GM12878 (cell line): ENCODE results near the gene COL9A1. TPM values are rescaled to one million over a fixed set of nuclear protein-coding genes. Genes with fewer than 3 reads are reported as not detected.

Source experiments
- ATAC-seq: fragments of 200-7000 bp; cut with Tn5 transposase; 3 replicates; pipeline ENCODE4 v1.9.1; 2020; ENCODE audit warnings: mild to moderate bottlenecking, moderate library complexity
- BruUV-seq: library from RNA; stranded (reverse); fragments of 400-500 nt; replicated peaks from 2 replicates; lab custom pipeline; 2021; lab: Mats Ljungman, UMichigan
- CTCF ChIA-PET: fragments of 300-600 bp; sonication (Branson Sonifier 250); formaldehyde crosslinking; extraction: SDS; loops from one replicate; lab custom pipeline; 2021; ENCODE audit warnings: inconsistent platforms; lab: Yijun Ruan, JAX
- POLR2A ChIA-PET: fragments of 350-600 bp; formaldehyde crosslinking; extraction: SDS; loops from one replicate; lab custom pipeline; 2021; ENCODE audit warnings: inconsistent platforms; lab: Charles Lee
- RAD21 ChIA-PET: fragments of 300-600 bp; sonication (Branson Sonifier 250); formaldehyde crosslinking; loops from one replicate; lab custom pipeline; 2023; ENCODE audit warnings: antibody characterized with exemption; ENCODE audit not compliant: unreplicated experiment; lab: Charles Lee
- SMC1A ChIA-PET: fragments of 300-600 bp; sonication (Branson Sonifier 250); formaldehyde crosslinking; loops from one replicate; lab custom pipeline; 2023; ENCODE audit not compliant: unreplicated experiment, uncharacterized antibody; lab: Charles Lee
- DNase-seq: peaks from one replicate; pipeline ENCODE4 v3.0.0-alpha.2; 2011; ENCODE audit warnings: low read depth, low spot score
- FAIRE-seq: peaks from 3 replicates; lab custom pipeline; 2011; peaks lifted over from hg19 to GRCh38; lab: Jason Lieb, UNC
- H2AFZ ChIP-seq: 2 replicates; pipeline ENCODE4 v1.6.0; 2011; ENCODE audit warnings: low read depth, low read length, control low read depth; ENCODE audit not compliant: control insufficient read depth
- H3K27ac ChIP-seq: 2 replicates; pipeline ENCODE4 v1.5.1; 2011; ENCODE audit warnings: control low read depth; ENCODE audit not compliant: control insufficient read depth, insufficient read depth
- H3K27me3 ChIP-seq, 2 experiments: replicated peaks in 1 of 2; 2 replicates each; pipeline versions ENCODE4 v1.6.0 to v1.6.1; 2011; ENCODE audit warnings: low read length in 1 of 2; ENCODE audit not compliant: control insufficient read depth in 2 of 2, insufficient read depth in 2 of 2
- H3K36me3 ChIP-seq, 2 experiments: 2 replicates each; pipeline ENCODE4 v1.5.1; 2011; ENCODE audit warnings: low read length in 1 of 2; ENCODE audit not compliant: control insufficient read depth in 2 of 2, insufficient read depth in 2 of 2
- H3K4me1 ChIP-seq: 2 replicates; pipeline ENCODE4 v1.6.1; 2011; ENCODE audit warnings: mild to moderate bottlenecking, low read length, moderate library complexity, mixed read lengths; ENCODE audit not compliant: control insufficient read depth, insufficient read depth
- H3K4me2 ChIP-seq: 2 replicates; pipeline ENCODE4 v1.6.0; 2011; ENCODE audit warnings: control low read depth; ENCODE audit not compliant: control insufficient read depth, insufficient read depth
- H3K4me3 ChIP-seq: fragments of 200-600 bp; sonication (generic); 2 replicates; pipeline ENCODE4 v1.5.1; 2016
- H3K79me2 ChIP-seq: 2 replicates; pipeline ENCODE4 v1.6.0; 2011; ENCODE audit warnings: low read length; ENCODE audit not compliant: control insufficient read depth, insufficient read depth
- H3K9ac ChIP-seq: 2 replicates; pipeline ENCODE4 v1.8.0; 2011; ENCODE audit warnings: low read length, control low read depth, mixed read lengths; ENCODE audit not compliant: control insufficient read depth, insufficient read depth
- H3K9me3 ChIP-seq: replicated peaks from 3 replicates; pipeline ENCODE4 v1.5.1; 2011; ENCODE audit warnings: mild to moderate bottlenecking, low read length; ENCODE audit not compliant: control insufficient read depth, insufficient read depth
- H4K20me1 ChIP-seq: 2 replicates; pipeline ENCODE4 v1.6.0; 2011; ENCODE audit not compliant: control insufficient read depth, insufficient read depth
- CBX3 ChIP-seq: fragments of 200-600 bp; sonication (generic); IDR thresholded peaks from 2 replicates; pipeline ENCODE4 v1.6.1; 2016; ENCODE audit warnings: low read depth, borderline replicate concordance
- E2F8 ChIP-seq: fragments of 450-650 bp; IDR thresholded peaks from 2 replicates; pipeline ENCODE4 v1.6.1; 2018; ENCODE audit warnings: mild to moderate bottlenecking, low read depth, moderate library complexity; ENCODE audit not compliant: partially characterized antibody
- ELK1 ChIP-seq: IDR thresholded peaks from 2 replicates; pipeline ENCODE4 v1.6.1; 2012; ENCODE audit warnings: low read depth, low read length, improper control_type of control experiment
- ESRRA ChIP-seq: IDR thresholded peaks from 2 replicates; pipeline ENCODE4 v1.6.1; 2012; ENCODE audit warnings: mild to moderate bottlenecking, low read length, improper control_type of control experiment
- FOXM1 ChIP-seq: IDR thresholded peaks from 2 replicates; pipeline ENCODE4 v1.6.1; 2012; ENCODE audit warnings: low read depth, mild to moderate bottlenecking, inconsistent platforms, low read length, moderate library complexity
- NKRF ChIP-seq: fragments of 450-650 bp; conservative IDR thresholded peaks from 2 replicates; pipeline ENCODE4 v1.6.1; 2017; ENCODE audit warnings: mild to moderate bottlenecking, moderate library complexity
- SREBF2 ChIP-seq: IDR thresholded peaks from 2 replicates; pipeline ENCODE4 v1.6.1; 2012; ENCODE audit warnings: mild to moderate bottlenecking, low read length
- USF1 ChIP-seq: IDR thresholded peaks from 2 replicates; pipeline ENCODE4 v1.6.1; 2011; ENCODE audit warnings: borderline replicate concordance, low read depth, mild to moderate bottlenecking, moderate library complexity, mixed read lengths, low read length; ENCODE audit not compliant: insufficient read depth; ENCODE audit errors: extremely low read length
- ZBED1 ChIP-seq: IDR thresholded peaks from 2 replicates; pipeline ENCODE4 v1.6.1; 2016; ENCODE audit warnings: borderline replicate concordance
- ZNF687 ChIP-seq: fragments of 450-650 bp; IDR thresholded peaks from 2 replicates; pipeline ENCODE4 v1.6.1; 2017; ENCODE audit warnings: mild to moderate bottlenecking, moderate library complexity
- WGBS: methylation state at CpG from one replicate; pipeline ENCODE4 v1.1.6; 2016; ENCODE audit warnings: low lambda C conversion rate; ENCODE audit not compliant: insufficient replicate concordance, insufficient coverage; ENCODE audit errors: missing lambda C conversion rate; 5-methylcytosine and 5-hydroxymethylcytosine counted together
- in situ Hi-C: fragments of 300-500 bp; cut with MboI; formaldehyde crosslinking; loops from 9 replicates; pipeline ENCODE4 v1.14.3; 2018; ENCODE audit warnings: mixed read lengths
- intact Hi-C: fragments of 100-400 bp; cut with micrococcal nuclease; formaldehyde crosslinking; loops from one replicate; pipeline ENCODE4 v1.14.2; 2022; ENCODE audit not compliant: unreplicated experiment
- polyA plus RNA-seq, 11 experiments: library from polyadenylated mRNA; depleted of rRNA in 4 of 11; unstranded in 6 of 11; stranded (reverse) in 5 of 11; fragments of >200 nt; fragmentation: Nextera tagmentation in 4 of 11; fragmentation: Illumina TruSeq in 1 of 11; extraction: Ambion mirVana in 4 of 11; extraction: Trizol in 1 of 11; gene quantifications; 1 replicate in 1 of 11; 2 replicates in 10 of 11; pipeline versions ENCODE4 v1.2.1 to v1.2.3, GENCODE V29; 2011 to 2016; ENCODE audit warnings: inconsistent platforms in 2 of 11, missing spikeins in 2 of 11, low read depth in 1 of 11
- total RNA-seq, 4 experiments: library from RNA; depleted of rRNA in 3 of 4; stranded (reverse); fragments of >200 nt in 3 of 4; fragmentation: Illumina TruSeq in 1 of 4; extraction: Trizol in 1 of 4; gene quantifications; 2 replicates each; pipeline versions ENCODE4 v1.2.1 to v1.2.3, GENCODE V29; 2013 to 2021

The COL9A1 gene
- total and polyA plus RNA-seq, 10 of the 15 experiments (the other 5 are each of a cell fraction or from before 2014, with no cell fraction given), result not detected

DNA sequence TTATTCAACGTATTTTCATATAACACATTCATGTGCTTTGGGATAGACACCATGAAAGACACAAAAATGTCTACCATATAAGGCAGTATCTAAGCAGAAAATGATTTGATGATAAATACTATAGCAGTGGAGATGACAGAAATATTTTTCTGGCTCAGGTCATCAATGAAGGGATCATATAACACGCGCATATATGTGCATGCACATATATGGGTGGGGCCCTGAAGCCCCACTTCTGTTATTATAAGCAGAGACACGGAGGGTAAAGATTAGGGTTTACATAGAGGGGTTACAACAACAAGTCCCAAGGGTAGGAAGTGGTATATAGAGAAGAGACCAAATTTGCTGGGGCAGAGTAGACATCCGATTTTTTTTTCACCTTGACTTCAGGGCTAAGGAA lies 16.0 kb downstream of the COL9A1 start:
- no peak overlapping the region for H3K4me2 ChIP-seq
- no peaks in the 10 kb centered on the region for H3K9me3 ChIP-seq
- ChIA-PET POLR2A (no interaction called here), CTCF (interaction anchor here (1.5 kb wide), 1 partner anchor 65 kb away, joined by 3 read pairs; no protein-coding TSS in a partner anchor), RAD21 (no interaction called here), SMC1A (interaction anchor here (1.7 kb wide), 1 partner anchor 10 kb away, joined by 4 read pairs; no protein-coding TSS in a partner anchor)
- no peaks in the 10 kb centered on the region for H4K20me1 ChIP-seq
- H3K27ac ChIP-seq, result no peak overlapping the region
- FAIRE-seq, result no peak
- BruUV-seq, result no TSS peak
- intact Hi-C loops (no loop called here), in situ Hi-C loops (no loop called here)
- H3K4me1 ChIP-seq, result no peaks in the 10 kb centered on the region
- no peak overlapping the region for H3K4me3 ChIP-seq
- 16% methylated on average over 5 of the region's 5 CpGs for WGBS
- no peak overlapping the region for H2AFZ ChIP-seq
- no peak for DNase-seq
- TF ChIP-seq ESRRA (no peak), NKRF (no peak), SREBF2 (no peak), ZBED1 (no peak), CBX3 (no peak), FOXM1 (no peak), USF1 (no peak), ZNF687 (no peak), E2F8 (no peak), ELK1 (no peak)
- no peak overlapping the region for H3K9ac ChIP-seq
- H3K27me3 ChIP-seq, result peaks cover 3 to 5% of the 10 kb centered on the region in 2 experiments; a peak in 3 of 4 replicates
- no peak for ATAC-seq
- no peaks in the 10 kb centered on the region for H3K36me3 ChIP-seq
- H3K79me2 ChIP-seq, result no peaks in the 10 kb centered on the region
